ENCODE measurements around the gene GJB2.

GRCh38 chr13:20161951-20162300 lies 30.8 kb downstream of the GJB2 start:
- no peak for TF ChIP-seq CTCF (conservative IDR thresholded peaks at IDR 0.05; ENCODE audit: low read depth in 2 of 2)
- no peak for TF ChIP-seq POLR2AphosphoS5 (IDR thresholded peaks at IDR 0.05; ENCODE audit: low read depth)
- no peak for TF ChIP-seq CREB1 (CRISPR knock-in tag; IDR thresholded peaks at IDR 0.05; ENCODE audit: low read depth)
- peak; percentile 33 for TF ChIP-seq EZH2phosphoT487 (IDR thresholded peaks at IDR 0.05; ENCODE audit: unreplicated experiment)
- TF ChIP-seq NANOG (IDR thresholded peaks at IDR 0.05; ENCODE audit: borderline replicate concordance): no peak
- TF ChIP-seq EZH2 (IDR thresholded peaks at IDR 0.05; ENCODE audit: low read depth, unreplicated experiment): peak; percentile 75
